ENCODE measurements around the gene SAMM50. TPM values are rescaled to one million over a fixed set of nuclear protein-coding genes. Genes with fewer than 3 reads are reported as not detected.

Gene SAMM50
- polyA plus RNA-seq (ENCODE audit: insufficient read length) = 60.5 TPM
- long read RNA-seq, donor 1, transcript SAMM50-201 (15 exons, 1,717 nt) = major isoform, 22 of 58 reads
- long read RNA-seq, donor 1, partial matches to known transcripts = 35 of 58 reads
- long read RNA-seq, donor 1, other reads (novel, unspliced or antisense) = 0 of 58 reads
- long read RNA-seq, donor 2, transcript SAMM50-201 (15 exons, 1,717 nt) = major isoform, 22 of 44 reads
- long read RNA-seq, donor 2, partial matches to known transcripts = 19 of 44 reads
- long read RNA-seq, donor 2, other reads (novel, unspliced or antisense) = 0 of 44 reads
- long read RNA-seq, donor 3, transcript SAMM50-201 (15 exons, 1,717 nt) = major isoform, 20 of 41 reads
- long read RNA-seq, donor 3, partial matches to known transcripts = 18 of 41 reads
- long read RNA-seq, donor 3, other reads (novel, unspliced or antisense) = 0 of 41 reads
- long read RNA-seq, donor 4, partial matches to known transcripts = 11 of 15 reads
- long read RNA-seq, donor 4, other reads (novel, unspliced or antisense) = 0 of 15 reads
- long read RNA-seq, donor 5, transcript SAMM50-201 (15 exons, 1,717 nt) = major isoform, 48 of 74 reads
- long read RNA-seq, donor 5, partial matches to known transcripts = 25 of 74 reads
- long read RNA-seq, donor 5, other reads (novel, unspliced or antisense) = 0 of 74 reads
- long read RNA-seq, donor 6, transcript SAMM50-206 (3 exons, 3,248 nt) = minor isoform, 5 of 58 reads
- long read RNA-seq, donor 6, transcript SAMM50-201 (15 exons, 1,717 nt) = major isoform, 22 of 58 reads
- long read RNA-seq, donor 6, partial matches to known transcripts = 31 of 58 reads
- long read RNA-seq, donor 6, other reads (novel, unspliced or antisense) = 0 of 58 reads
- long read RNA-seq, donor 7, transcript SAMM50-201 (15 exons, 1,717 nt) = major isoform, 28 of 66 reads
- long read RNA-seq, donor 7, partial matches to known transcripts = 36 of 66 reads
- long read RNA-seq, donor 7, other reads (novel, unspliced or antisense) = 0 of 66 reads
- long read RNA-seq, donor 8, transcript SAMM50-201 (15 exons, 1,717 nt) = major isoform, 19 of 25 reads
- long read RNA-seq, donor 8, partial matches to known transcripts = 6 of 25 reads
- long read RNA-seq, donor 8, other reads (novel, unspliced or antisense) = 0 of 25 reads

DNA sequence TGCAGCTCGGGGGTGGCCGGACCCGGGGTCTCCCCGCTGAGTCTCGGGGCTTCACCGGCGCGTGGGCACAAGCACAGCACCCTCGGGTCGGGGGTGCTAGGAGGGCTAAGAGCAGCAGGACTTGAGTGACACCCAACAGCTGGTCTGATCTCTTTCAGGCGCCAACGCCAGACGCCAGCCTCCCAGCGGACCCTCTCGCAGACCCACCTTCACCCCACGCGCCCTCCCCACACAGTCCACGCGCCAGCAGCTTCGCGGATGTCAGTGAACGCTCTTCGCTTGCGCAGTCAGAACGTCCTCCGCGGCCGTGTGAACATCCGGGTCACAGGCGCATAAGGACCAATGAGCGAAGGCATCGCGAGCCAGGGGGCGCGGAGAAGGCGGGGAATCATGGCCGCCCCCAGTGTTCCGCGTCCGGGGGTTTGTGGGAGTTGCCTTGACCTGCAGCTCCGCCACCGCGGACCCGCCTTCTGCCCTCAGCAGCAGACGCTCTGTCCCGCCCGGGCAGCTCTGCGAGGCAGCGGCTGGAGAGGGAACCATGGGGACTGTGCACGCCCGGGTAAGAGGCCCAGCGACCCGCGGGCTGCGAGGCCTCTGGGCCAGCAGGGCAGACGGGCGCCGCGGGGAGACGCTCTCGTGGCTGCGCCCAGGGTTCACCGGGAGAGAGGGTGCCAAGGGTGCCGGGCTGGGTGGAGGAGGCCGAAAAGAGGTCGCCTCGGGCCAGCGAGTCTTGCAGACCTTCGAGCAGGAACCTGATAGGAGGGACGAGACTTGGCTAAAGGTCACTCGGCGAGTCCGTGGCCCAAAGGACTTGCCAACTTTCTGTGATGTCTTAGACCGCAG lies at the start of gene SAMM50:
SAMM50 (plus strand) TSS at position 403 of the 843 bp plus-strand sequence; CDS start at position 539, 136 bp downstream.
- DNase-seq = peak; percentile 92

DNA sequence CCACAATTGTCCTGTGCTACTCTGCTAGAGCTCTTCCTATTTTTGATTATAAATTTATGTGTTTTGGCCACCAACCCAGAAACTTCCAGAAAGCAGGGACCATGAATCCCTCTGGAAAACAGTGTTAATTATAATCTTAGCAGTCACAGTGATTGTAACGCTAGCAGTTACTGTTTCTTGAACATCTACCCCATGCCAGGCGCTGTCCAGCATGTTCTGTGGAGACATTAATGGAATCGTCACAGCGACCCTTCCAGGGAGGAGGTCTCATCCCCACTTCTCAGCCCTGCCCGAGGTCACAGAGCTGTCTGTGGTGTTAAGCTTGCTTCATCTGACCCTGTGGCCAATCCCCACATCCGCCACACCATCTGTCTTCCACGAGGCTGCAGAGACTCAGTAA lies 49.6 kb upstream of the SAMM50 start:
- DNase-seq = no peak

DNA sequence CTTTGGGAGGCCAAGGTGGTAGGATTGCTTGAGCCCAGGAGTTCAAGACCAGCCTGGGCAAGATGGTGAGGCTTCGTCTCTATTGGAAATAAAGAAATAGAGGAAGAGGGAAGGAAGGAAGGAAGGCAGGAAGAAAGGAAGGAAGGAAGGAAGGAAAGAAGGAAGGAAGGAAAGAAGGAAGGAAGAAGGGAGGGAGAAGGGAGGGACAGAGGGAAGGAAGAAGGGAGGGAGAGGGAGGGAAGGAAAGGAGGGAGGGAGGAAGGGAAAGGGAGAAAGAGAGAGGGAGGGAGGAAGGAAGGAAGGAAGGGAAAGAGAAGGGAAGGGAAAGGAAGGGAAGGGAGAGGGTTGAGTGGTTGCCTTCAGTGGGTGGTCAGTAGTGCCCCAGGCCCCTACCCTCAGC lies 45.5 kb upstream of the SAMM50 start:
- DNase-seq = no peak

DNA sequence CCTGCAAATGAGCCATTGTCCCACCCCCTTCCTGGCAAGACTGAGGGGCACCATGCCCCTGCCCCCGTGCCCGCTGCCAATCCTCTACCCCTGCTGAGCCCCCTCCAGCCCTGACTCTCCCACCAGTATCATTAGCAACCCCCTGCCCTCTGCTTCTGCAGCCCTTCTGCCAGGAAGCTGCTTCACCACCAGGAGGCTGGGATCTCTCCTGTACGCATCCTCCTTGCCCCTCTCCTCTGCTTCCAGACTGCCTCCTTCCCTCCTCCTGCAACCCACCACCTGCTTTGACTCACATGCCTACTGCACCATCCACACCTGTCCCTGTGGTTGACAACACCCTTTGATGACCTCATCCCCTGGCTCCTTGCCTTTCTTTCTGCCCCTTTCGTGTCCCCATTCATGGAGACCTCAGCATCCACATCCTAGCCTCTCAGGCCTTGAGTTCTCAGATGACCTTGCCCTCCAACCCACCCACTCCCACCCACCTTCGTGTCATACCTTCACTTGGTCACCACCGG lies 45.0 kb upstream of the SAMM50 start:
- no peak for DNase-seq

DNA sequence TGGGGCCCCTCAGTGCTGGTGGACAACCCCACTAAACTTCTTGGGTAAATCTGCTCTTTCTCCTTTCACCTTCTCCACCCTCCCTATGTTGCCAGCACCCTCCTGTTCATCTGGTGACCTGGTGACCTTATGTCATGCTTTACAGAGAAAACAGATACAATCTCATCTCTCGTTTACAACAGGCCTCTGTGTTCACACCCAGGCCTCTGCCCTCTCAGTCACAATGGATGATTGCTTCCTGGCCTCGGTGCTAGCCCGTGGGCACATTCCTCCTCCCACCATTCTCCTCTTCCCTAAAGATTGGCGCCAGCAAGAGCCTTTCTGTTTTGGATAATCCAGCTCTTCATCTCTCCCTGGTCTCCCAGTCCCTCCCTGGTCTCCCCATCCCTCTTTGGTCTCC lies 43.9 kb upstream of the SAMM50 start:
- DNase-seq = no peak

DNA sequence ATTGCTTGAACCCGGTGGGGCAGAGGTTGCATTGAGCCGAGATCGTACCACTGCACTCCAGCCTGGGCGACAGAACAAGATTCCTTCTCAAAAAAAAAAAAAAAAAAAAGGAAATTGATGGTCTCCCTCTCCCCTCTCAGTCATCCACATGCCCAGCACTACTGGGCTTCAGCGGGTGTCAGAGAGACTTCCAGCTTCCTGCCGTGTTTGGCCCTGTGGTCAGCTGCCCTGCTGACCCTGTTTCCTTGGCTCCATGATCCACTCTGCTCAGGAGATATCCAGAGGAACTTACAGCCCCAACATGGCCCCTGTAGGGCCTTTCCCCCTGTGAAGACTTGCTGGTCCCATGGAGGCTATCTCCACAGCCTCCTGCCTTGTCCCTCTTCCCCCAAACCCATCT lies 37.7 kb upstream of the SAMM50 start:
- DNase-seq = no peak

DNA sequence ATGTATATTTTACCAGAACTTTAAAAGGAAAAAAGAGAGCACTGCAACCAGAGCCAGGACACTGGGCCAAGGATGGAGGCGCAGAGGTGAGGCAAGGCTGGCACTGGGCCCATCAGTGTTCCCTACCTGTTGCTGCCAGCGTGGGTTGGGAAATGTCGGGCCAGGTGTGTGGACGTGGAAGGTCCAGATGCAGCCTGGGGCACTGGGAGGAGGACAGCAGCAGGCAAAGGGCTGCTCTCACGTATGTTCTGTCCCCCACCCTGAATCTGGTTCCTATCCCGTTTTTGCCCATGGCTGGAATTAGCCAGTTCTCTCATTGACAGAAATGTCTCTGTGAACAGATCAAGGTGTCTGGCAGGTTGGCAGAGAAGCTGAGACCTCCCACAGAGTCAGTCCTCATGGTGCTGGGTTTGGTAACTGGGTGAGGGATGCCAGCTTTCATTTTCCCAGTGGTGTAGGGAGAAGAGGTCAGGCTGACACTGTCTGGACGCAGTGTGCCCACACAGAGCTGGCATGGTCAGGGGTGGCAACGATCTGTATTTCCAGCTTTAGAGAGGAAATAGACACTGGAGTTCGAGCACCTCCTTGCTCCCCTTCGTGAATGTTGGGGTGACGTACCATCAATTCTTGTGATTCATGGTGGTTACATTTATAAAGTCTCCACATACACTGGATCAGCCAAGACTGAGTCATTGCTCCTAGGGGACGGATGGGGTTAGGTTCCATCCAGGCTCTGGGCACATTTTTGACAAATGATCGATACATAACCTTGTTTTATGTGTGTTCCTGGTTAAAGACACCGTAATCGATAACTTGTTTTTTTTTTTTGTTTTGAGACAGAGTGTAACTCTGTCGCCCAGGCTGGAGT lies 35.9 kb upstream of the SAMM50 start:
- DNase-seq = no peak

DNA sequence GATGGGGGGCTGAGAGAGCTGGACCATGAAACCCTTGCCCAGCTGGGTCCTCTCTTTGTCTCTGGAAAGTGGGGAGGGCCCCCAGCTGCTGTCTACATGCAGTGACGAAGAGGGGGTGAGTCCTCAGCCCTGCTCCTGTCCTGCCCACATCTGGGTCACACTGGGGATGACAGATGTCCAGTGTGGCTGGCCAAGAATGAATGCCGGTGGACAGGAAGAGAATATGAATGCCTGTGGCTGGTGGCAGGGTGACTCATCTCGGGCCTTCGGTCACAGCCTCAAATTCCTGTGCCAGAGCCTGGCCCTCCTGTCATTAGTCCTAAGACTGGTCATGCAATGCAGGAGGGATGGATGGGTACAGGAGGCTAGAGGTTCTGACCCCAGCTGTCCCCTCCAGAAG lies 33.9 kb upstream of the SAMM50 start:
- DNase-seq = no peak

DNA sequence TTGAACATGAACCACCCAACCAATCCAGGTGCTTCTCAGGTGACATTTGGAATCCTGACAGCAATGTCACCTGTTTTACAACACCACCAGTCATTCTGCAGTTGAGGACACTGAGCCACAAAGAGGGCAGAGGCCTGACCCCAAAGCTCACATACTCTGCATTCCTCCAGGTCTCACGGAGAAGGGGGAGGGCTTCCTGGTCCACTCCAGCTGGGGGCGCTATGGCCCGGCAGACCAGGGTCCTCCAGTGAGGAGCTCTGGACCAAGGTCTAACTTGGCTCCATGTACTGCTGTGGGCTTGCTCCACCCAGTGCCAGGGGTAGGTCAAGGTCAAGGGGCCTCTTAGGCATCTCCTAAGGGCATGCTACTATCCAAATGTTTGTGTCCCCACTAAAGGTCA lies 33.1 kb upstream of the SAMM50 start:
- DNase-seq = no peak

DNA sequence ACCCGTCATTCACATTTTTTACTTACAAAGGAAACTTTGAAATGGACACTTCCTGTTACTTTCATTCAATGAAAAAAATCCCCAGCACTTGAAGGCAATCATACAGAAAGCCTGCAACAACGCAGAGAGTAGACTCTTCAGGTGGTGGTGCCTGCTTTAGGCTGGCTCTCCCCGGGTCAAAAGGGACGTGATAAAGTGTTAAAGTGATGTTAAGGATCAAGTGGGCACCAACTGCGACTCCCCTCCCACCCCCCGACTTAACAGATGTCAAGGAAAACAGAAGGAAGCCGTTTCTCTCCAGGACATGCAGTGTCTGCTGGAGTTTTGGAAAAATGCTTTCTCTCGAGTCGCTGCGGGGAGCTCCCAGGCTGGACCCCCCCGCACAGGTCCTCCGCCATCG lies 32.1 kb upstream of the SAMM50 start:
- DNase-seq = no peak

DNA sequence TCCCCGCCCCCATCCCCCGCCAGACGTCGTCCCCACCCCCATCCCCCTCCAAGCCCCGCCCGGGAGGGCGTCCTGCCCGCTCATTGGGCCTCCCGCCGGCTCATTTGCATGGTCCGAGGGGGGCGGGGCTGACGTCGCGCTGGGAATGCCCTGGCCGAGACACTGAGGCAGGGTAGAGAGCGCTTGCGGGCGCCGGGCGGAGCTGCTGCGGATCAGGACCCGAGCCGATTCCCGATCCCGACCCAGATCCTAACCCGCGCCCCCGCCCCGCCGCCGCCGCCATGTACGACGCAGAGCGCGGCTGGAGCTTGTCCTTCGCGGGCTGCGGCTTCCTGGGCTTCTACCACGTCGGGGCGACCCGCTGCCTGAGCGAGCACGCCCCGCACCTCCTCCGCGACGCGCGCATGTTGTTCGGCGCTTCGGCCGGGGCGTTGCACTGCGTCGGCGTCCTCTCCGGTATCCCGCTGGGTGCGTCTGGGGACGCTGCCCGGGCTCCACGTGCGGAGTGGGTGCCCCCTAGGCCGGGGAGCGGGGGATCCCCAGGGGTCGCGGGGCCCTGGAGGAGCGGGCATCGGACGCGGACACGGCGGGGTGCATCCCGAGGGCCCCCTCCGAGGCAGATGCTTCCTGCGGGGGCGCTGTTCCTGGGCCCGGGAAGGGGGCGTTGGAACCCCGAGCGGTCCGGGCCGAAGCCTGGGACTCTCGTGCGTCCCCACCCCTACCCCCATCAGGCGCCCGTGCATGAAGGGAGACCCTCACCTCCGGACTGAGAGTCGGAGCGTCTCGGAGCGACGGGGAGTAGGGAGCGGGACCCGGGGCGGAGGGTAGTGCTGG lies 31.4 kb upstream of the SAMM50 start, which contains the start of gene PNPLA3:
PNPLA3 (plus strand) TSS at position 175 of the 834 bp plus-strand sequence; CDS start at position 282, 107 bp downstream.
- peak; percentile 91 for DNase-seq

DNA sequence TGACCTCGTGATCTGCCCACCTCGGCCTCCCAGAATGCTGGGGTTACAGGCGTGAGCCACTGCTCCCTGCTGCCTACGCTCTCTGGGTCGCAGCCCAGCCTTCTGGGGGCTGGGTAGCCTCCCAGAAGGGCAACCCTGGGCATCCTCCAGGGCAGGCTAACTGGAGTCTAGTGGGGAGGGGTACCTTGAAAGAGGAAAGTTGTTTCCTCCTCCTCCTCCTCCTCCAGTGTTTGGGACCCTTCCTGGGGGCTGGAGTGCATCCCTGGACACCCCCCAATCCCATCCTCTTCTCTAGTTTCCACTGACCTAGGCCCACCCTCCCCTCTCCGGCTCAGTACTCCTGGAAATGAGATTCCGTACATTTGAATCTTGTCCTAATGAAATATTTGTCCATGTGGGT lies 30.4 kb upstream of the SAMM50 start:
- no peak for DNase-seq

DNA sequence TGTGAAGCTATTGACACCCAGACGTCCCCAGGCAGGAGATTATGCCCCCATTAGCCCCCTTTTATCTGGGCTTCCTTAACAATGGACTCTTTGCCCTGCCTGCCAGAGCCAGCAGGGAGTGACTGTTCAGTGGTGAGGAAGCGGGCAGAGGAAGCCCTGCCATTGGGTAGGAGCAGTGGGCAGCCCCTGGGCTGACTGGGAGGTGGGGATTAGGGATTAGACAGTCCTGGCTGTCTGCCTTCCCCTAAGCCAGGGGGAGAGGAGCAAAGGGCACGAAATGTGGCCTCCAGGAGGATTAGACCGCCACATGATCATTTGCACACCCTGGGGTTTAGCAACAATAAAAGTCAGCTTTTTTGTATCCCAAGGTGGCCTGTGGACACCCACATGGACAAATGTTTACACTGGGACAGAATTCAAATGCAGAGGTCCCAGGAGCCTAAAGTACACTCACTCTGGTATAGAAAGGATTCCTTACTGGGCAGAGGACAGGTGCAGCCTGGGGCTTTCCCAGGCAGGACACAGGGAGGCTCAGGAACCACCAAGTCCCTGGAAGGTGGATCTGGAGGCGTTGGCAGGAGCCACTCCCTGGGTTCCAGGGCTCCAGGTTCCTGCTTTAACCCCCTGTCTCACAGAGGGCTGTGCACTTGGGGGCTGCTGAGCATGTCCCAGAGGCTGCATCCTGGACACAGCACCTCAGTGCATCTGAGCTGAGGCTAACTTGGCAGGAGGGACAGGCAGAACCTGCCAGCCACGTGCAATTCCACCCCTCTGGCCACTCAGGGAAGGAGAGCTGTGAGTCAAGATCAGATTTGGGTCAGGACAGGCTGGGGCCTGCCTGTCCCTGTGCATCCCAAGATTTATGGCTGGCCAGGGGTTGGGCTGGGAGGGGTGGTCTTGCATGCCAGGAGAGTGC lies 29.6 kb upstream of the SAMM50 start:
- no peak for DNase-seq

DNA sequence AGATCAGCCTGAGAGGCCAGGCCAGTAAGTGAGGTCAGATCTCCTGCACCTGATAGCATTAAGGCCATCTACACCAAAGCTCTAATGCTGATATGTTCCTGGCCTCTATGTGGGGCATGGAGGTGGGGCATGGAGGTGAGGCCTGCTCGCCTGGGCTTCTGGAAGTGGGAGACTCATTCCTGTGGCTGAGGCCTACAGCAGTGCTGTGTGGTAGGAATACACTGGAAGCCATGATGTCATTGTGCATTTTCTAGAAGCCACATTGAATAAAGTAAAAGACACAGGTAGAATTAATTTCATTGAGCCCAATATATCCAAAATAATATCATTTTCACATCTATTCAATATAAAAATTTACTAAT lies 28.9 kb upstream of the SAMM50 start:
- no peak for DNase-seq

DNA sequence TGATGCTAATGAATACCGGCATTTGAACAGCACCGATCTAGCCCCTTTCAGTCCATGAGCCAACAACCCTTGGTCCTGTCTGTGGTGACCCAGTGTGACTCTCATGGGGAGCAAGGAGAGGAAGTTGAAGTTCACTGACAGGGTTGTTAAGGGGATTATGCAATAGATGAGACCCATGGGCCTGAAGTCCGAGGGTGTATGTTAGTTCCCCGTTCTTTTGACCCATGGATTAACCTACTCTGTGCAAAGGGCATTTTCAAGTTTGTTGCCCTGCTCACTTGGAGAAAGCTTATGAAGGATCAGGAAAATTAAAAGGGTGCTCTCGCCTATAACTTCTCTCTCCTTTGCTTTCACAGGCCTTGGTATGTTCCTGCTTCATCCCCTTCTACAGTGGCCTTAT lies 26.8 kb upstream of the SAMM50 start:
- no peak for DNase-seq

DNA sequence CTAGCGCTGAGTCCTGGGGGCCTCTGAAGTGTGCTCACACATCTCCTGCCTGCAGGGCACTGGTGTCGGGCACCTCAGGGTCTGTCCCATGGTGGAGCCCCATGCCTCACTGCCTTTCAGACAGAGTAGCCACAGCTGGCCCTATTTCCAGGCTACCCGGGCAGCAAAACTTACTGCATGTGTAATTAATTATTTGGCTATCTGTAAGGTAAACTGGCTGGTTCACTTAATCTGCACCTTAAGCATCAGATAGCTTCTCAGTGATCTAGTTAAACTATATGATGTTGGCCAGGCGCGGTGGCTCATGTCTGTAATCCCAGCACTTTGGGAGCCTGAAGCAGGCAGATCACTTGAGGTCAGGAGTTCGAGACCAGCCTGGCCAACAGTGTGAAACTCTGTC lies 26.3 kb upstream of the SAMM50 start:
- no peak for DNase-seq

DNA sequence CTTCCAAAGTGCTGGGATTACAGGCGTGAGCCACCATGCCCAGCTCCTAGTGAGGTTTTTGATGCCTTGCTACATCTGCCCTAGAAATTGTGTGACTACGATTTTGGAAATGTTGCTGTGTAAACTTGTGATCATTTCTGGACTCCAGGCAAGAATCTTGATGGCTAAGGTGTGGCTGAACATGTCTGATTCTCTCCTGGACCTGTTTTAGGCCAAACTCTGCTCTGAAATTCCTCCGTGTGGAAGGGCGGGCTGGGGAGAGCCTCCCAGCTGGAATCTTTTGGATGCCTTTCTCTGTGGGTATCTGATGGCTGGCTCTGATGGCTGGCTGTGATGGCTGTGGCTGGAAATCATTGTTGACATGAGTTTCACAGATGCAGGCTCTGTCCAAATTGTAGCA lies 23.5 kb upstream of the SAMM50 start:
- no peak for DNase-seq

DNA sequence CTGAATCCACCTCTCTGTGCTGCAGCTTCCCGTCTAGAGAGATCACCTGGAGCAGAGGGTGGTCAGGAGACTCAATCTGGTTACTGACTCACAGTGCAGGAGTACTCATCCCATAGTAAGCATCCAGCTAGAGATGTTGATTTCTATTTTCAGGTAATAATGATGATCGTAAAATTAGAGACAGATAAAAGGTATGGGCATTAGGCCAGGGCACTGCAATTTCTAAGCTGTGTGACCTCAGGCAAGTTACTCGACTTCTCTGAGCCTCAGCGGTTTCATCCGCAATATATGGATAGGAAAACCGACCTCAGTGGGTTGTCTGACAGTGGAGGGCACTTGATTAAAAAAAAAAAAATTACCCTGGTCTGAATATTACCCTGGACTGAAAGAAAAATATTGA lies 13.8 kb upstream of the SAMM50 start:
- DNase-seq = no peak

Measured in left kidney (tissue), 8 donors.